ENCODE data around the gene KHDC4. TPM values are rescaled to one million over a fixed set of nuclear protein-coding genes. Genes with fewer than 3 reads are reported as not detected.

The KHDC4 gene
- total and polyA plus RNA-seq, 9 of the 15 experiments (the other 6 are each of a cell fraction or from before 2014, with no cell fraction given) = 12.1 to 185 (median 65.6) TPM

DNA sequence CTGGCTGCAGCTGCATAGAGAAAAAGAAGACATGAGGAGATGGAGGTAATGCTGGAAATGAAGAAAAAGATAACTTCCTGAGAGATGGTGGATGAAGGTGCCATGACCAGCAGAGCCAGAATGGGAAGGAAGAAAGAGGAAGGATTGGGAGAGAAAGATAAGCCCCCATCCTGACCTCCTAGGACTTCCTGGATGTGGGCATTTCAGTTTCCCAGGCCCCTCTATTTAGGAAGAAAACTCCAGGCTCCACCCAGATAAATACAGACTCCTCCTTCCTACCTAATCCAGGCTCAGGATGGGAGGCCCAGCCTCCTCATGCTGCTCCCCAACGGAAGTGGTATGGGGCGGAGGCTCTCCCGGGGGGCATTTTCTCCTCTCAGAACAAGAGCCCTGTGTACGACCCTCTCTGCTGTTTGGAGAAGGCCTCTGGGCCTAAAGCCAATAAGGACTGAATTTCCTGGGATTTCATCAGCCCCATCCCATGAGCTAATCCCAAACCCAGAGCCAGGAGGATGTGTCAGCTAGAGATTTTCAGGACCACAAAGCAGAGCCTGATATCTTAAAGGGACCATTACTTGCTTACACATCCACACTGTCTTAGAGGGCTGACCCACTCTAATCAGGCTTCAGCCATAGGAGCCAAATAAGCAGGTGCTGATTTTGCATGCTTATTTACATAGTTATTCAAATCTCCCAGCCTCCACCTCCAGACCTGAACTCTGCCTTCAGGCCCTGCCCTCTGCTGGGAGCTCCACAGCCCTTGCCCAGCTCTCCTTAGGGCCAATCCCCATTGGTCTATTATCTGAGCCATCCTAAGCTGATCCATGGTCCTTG lies 49.2 kb upstream of the KHDC4 start (continued):
- TF ChIP-seq, protein P1, sequence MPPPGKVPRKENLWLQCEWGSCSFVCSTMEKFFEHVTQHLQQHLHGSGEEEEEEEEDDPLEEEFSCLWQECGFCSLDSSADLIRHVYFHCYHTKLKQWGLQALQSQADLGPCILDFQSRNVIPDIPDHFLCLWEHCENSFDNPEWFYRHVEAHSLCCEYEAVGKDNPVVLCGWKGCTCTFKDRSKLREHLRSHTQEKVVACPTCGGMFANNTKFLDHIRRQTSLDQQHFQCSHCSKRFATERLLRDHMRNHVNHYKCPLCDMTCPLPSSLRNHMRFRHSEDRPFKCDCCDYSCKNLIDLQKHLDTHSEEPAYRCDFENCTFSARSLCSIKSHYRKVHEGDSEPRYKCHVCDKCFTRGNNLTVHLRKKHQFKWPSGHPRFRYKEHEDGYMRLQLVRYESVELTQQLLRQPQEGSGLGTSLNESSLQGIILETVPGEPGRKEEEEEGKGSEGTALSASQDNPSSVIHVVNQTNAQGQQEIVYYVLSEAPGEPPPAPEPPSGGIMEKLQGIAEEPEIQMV (tag; conservative IDR thresholded peaks at IDR 0.05; ENCODE audit: low read depth) = no peak
- TF ChIP-seq EP400 (IDR thresholded peaks at IDR 0.05) = peak; percentile 78
- TF ChIP-seq, protein P2, sequence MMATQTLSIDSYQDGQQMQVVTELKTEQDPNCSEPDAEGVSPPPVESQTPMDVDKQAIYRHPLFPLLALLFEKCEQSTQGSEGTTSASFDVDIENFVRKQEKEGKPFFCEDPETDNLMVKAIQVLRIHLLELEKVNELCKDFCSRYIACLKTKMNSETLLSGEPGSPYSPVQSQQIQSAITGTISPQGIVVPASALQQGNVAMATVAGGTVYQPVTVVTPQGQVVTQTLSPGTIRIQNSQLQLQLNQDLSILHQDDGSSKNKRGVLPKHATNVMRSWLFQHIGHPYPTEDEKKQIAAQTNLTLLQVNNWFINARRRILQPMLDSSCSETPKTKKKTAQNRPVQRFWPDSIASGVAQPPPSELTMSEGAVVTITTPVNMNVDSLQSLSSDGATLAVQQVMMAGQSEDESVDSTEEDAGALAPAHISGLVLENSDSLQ (IDR thresholded peaks at IDR 0.05) = no peak
- TF ChIP-seq, protein P3, sequence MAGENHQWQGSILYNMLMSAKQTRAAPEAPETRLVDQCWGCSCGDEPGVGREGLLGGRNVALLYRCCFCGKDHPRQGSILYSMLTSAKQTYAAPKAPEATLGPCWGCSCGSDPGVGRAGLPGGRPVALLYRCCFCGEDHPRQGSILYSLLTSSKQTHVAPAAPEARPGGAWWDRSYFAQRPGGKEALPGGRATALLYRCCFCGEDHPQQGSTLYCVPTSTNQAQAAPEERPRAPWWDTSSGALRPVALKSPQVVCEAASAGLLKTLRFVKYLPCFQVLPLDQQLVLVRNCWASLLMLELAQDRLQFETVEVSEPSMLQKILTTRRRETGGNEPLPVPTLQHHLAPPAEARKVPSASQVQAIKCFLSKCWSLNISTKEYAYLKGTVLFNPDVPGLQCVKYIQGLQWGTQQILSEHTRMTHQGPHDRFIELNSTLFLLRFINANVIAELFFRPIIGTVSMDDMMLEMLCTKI (IDR thresholded peaks at IDR 0.05; ENCODE audit: partially characterized antibody) = no peak
- no peak for TF ChIP-seq ZNF146 (CRISPR knock-in tag; IDR thresholded peaks at IDR 0.05; ENCODE audit: unreplicated experiment)
- no peak for TF ChIP-seq MAFF (IDR thresholded peaks at IDR 0.05; ENCODE audit: low read length)
- TF ChIP-seq HEY1 (CRISPR knock-in tag; IDR thresholded peaks at IDR 0.05; ENCODE audit: borderline replicate concordance) = no peak
- TF ChIP-seq NR2C2 (CRISPR knock-in tag; IDR thresholded peaks at IDR 0.05) = no peak
- peak; percentile 52; the same call in 1 of the 2 replicates for TF ChIP-seq NR2C2 (tag; IDR thresholded peaks at IDR 0.05)
- TF ChIP-seq EGR1 (conservative IDR thresholded peaks at IDR 0.05) = no peak
- TF ChIP-seq HDAC3 (IDR thresholded peaks at IDR 0.05; ENCODE audit: borderline replicate concordance, partially characterized antibody) = no peak
- no peak for TF ChIP-seq BRCA1 (IDR thresholded peaks at IDR 0.05)
- TF ChIP-seq BRCA1 (CRISPR knock-in tag; IDR thresholded peaks at IDR 0.05) = no peak
- TF ChIP-seq FOSL1 (tag; conservative IDR thresholded peaks at IDR 0.05) = peak; percentile 81
- TF ChIP-seq HIVEP1 (CRISPR knock-in tag; IDR thresholded peaks at IDR 0.05) = no peak
- TF ChIP-seq ZNF134 (CRISPR knock-in tag; conservative IDR thresholded peaks at IDR 0.05) = no peak
- no peak for TF ChIP-seq POLR2B (IDR thresholded peaks at IDR 0.05; ENCODE audit: low read depth, partially characterized antibody)
- TF ChIP-seq, protein P4, sequence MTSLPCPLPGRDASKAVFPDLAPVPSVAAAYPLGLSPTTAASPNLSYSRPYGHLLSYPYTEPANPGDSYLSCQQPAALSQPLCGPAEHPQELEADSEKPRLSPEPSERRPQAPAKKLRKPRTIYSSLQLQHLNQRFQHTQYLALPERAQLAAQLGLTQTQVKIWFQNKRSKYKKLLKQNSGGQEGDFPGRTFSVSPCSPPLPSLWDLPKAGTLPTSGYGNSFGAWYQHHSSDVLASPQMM (CRISPR knock-in tag; IDR thresholded peaks at IDR 0.05) = no peak
- TF ChIP-seq ZKSCAN8 (CRISPR knock-in tag; IDR thresholded peaks at IDR 0.05) = peak; percentile 39; the same call in 1 of the 2 replicates
- TF ChIP-seq NRF1 (conservative IDR thresholded peaks at IDR 0.05 in 1 of 2, IDR thresholded peaks at IDR 0.05 in 1 of 2) = peak; percentile 49 to 61
- no peak for TF ChIP-seq ZNF717 (CRISPR knock-in tag; IDR thresholded peaks at IDR 0.05)
- no peak for TF ChIP-seq SNIP1 (IDR thresholded peaks at IDR 0.05; ENCODE audit: low read depth)
- TF ChIP-seq KLF13 (tag; IDR thresholded peaks at IDR 0.05; ENCODE audit: borderline replicate concordance, low read depth) = no peak
- no peak for TF ChIP-seq RBM14 (IDR thresholded peaks at IDR 0.05; ENCODE audit: borderline replicate concordance, insufficient read depth, low read depth, low read length)

Measured in K562 (cell line).